EH (cell line): ENCODE measurements around the gene RBFA.

ENCODE experiments used
- DNase-seq: peaks from one replicate; pipeline ENCODE4 v3.0.0-alpha.2; 2015; ENCODE audit warnings: low read depth

The RBFA gene

GRCh38 chr18:80074697-80075096 is 40.5 kb downstream of the RBFA start:
- DNase-seq, result no peak

- DNase-seq, result no peak
Observed at GRCh38 chr18:80075940-80076339, 41.7 kb downstream of the RBFA start.

- DNase-seq, result no peak
Observed at GRCh38 chr18:80076379-80076778, 42.1 kb downstream of the RBFA start.

- no peak for DNase-seq
Observed at GRCh38 chr18:80077873-80078272, 43.6 kb downstream of the RBFA start.
